ENCODE data around the gene PML.

DNA sequence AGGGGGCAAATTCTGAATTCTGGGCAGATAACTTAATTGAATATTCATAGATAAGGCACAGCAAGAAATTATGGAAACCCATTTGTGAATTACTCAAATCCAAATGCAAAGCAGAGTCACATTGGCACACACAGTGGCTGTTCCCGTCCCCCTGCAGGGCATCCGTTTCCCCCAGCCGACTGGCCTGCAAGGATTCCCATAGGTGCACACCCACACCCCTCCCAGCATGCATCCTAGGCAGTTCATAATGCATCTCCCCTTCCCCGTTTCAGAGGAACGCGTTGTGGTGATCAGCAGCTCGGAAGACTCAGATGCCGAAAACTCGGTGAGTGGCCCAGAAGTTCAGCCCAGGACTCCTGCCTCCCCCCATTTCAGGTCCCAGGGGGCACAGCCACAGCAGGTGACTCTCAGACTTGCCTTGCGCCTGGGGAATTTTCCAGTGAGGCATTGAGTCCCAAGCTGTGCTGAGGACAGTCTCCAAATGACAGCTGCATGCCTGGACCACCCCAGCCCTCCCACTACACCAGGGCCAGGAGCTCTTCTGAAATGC lies 39.8 kb downstream of the PML start:
- TF ChIP-seq CTCF (IDR thresholded peaks at IDR 0.05) (no peak), EP300 (IDR thresholded peaks at IDR 0.05) (no peak), POLR2AphosphoS5 (IDR thresholded peaks at IDR 0.05) (no peak)

Measured in stomach (tissue), 4 donors.